ENCODE results near the gene EPHX1. TPM values are rescaled to one million over a fixed set of nuclear protein-coding genes. Genes with fewer than 3 reads are reported as not detected.
A peak's percentile ranks its signal among the peaks of the same experiment; 100 is the strongest.
"Not testable (repeated sequence)": the region's sequence is repeated elsewhere in the genome, so short reads cannot be mapped to it uniquely, and the experiment has no call there.

The EPHX1 gene
- 100 to 1,000 TPM in 1 of 4 donors, 10 to 100 TPM in 3; 59.0 to 136 (median 85.6) TPM for total RNA-seq

DNA sequence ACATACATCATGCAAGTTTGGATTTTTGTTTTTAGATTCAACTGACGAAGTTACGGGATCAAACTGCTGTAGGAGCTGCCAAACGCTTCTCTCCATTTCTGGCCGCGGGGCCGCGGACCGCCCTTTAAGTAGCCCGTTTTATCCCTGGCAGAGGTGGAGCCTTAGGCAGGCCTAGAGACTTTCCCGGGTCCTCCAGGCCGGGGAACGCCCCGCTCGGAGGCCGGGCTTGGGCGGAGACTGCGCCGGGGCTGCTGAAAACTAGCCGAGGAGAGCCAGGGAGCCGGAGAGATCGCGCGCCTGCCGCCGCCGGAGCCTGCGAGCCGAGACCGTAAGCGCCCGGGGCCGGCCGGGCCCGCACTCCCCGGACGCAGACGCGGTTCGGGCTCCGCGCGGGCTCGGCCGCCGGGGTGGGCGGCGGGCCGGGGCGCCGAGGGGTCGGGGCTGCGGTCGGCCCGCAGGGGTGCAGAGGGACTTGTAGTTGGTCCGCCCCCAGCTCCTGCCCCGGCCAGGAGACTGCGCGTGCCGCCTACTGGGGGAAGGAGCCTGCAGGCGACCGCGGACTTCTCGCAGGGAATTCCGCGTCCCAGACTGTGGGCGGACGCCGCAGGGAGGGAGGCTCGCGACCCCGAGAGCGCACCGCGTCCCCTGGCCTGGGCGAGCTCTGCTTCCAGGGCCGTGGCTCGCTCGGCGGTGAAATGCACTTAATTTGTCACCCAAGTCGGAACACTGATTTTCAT lies at the start of gene EPHX1:
TSS of gene EPHX1 (plus strand) at position 283 of the 737 bp plus-strand sequence. CDS start 18,606 bp downstream, outside the sequence.
- H3K36me3 ChIP-seq, result no peaks in the 10 kb centered on the region
- TF ChIP-seq POLR2AphosphoS5 (IDR thresholded peaks at IDR 0.05), result peak; percentile 69 to 88
- TF ChIP-seq, protein P1, sequence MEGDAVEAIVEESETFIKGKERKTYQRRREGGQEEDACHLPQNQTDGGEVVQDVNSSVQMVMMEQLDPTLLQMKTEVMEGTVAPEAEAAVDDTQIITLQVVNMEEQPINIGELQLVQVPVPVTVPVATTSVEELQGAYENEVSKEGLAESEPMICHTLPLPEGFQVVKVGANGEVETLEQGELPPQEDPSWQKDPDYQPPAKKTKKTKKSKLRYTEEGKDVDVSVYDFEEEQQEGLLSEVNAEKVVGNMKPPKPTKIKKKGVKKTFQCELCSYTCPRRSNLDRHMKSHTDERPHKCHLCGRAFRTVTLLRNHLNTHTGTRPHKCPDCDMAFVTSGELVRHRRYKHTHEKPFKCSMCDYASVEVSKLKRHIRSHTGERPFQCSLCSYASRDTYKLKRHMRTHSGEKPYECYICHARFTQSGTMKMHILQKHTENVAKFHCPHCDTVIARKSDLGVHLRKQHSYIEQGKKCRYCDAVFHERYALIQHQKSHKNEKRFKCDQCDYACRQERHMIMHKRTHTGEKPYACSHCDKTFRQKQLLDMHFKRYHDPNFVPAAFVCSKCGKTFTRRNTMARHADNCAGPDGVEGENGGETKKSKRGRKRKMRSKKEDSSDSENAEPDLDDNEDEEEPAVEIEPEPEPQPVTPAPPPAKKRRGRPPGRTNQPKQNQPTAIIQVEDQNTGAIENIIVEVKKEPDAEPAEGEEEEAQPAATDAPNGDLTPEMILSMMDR (IDR thresholded peaks at IDR 0.05), result peak; percentile 31 to 54 (median 50)
- no peak for TF ChIP-seq POLR2A (IDR thresholded peaks at IDR 0.05; ENCODE audit: low read depth)
- no peak for TF ChIP-seq EP300 (IDR thresholded peaks at IDR 0.05)
- H3K4me3 ChIP-seq, result peak within 1 kb of the TSS; percentile 69 to 90 (median 77)
- DNase-seq (ENCODE audit: extremely low spot score), result peak; percentile 96
- peak within 1 kb of the TSS; percentile 84 to 89 (median 86) for H3K27ac ChIP-seq (replicated peaks in 1 of 4)
- H3K27me3 ChIP-seq, result no peaks in the 10 kb centered on the region
- 2% methylated on average over 31 of the region's 80 CpGs for WGBS
- H3K9me3 ChIP-seq, result no peaks in the 10 kb centered on the region
- intact Hi-C loops (cut with DNase I), result loop anchor here (2.0 kb wide), 2 partner anchors 25 to 37 kb away; no protein-coding TSS in a partner anchor
- H3K4me1 ChIP-seq, result peaks cover 45 to 56% (median 50%) of the 10 kb centered on the region in 4 donors

DNA sequence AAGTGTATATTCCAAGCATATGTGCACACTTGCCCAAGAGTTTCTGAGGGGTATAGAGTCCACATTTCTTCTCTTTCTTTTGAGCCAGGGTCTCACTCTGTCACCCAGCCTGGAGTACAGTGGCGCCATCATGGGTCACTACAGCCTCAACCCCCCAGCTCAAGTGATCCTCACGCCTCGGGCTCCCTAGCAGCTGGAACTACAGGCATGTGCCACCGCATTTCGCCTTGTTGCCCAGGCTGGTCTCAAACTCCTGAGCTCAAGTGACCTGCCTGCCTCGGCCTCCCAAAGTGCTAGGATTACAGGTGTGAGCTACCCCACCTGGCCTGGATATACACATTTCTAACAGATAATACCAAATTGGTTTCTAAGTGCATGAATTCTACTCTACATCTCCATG lies 49.4 kb upstream of the EPHX1 start:
- intact Hi-C loops (cut with DNase I), result no loop called here
- no peak overlapping the region for H3K4me3 ChIP-seq
- no peaks in the 10 kb centered on the region for H3K36me3 ChIP-seq
- no peaks in the 10 kb centered on the region for H3K27me3 ChIP-seq
- no peak for DNase-seq (ENCODE audit: extremely low spot score)
- no peaks in the 10 kb centered on the region for H3K9me3 ChIP-seq
- peaks cover 29 to 36% (median 30%) of the 10 kb centered on the region in 4 donors for H3K4me1 ChIP-seq
- no peak overlapping the region for H3K27ac ChIP-seq (replicated peaks in 1 of 4)
- 97% methylated on average over 6 of the region's 6 CpGs for WGBS
- TF ChIP-seq EP300 (IDR thresholded peaks at IDR 0.05) (no peak), POLR2AphosphoS5 (IDR thresholded peaks at IDR 0.05) (no peak), POLR2A (IDR thresholded peaks at IDR 0.05; ENCODE audit: low read depth) (no peak)
- TF ChIP-seq, protein P1 (IDR thresholded peaks at IDR 0.05), result no peak

- DNase-seq (ENCODE audit: extremely low spot score); H3K9me3 ChIP-seq; H3K27ac ChIP-seq (replicated peaks in 1 of 4); H3K4me3 ChIP-seq; H3K36me3 ChIP-seq; intact Hi-C loops (cut with DNase I); H3K27me3 ChIP-seq: not testable (repeated sequence)
- peaks cover 29 to 32% (median 31%) of the 10 kb centered on the region in 4 donors for H3K4me1 ChIP-seq
- WGBS, result 93% methylated on average over 6 of the region's 6 CpGs
Observed at GRCh38 chr1:225761395-225761794, 48.5 kb upstream of the EPHX1 start.

DNA sequence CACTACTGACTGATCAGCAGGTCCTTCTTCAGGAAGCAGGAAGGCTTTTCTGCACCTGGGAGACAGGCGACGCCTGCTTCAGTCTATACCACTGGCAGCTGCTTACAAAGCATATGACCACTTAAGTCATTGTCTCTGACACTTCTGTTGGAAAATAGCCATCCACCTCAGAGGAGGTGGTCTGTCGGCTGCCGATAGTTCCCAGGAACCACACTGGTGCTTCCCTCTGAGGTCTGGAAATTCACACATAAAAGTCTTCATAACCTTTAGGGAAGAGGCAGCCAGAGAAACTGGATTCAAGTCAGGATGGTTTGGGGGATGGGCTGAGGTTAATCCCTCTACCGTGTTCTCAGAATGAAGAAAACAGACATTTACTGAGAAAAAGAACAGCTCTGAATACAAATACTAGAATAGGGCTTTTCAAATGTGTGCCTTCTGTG lies 47.9 kb upstream of the EPHX1 start:
- H3K9me3 ChIP-seq, result no peaks in the 10 kb centered on the region
- intact Hi-C loops (cut with DNase I), result no loop called here
- TF ChIP-seq POLR2AphosphoS5 (IDR thresholded peaks at IDR 0.05) (no peak), POLR2A (IDR thresholded peaks at IDR 0.05; ENCODE audit: low read depth) (no peak), EP300 (IDR thresholded peaks at IDR 0.05) (no peak)
- TF ChIP-seq, protein P1 (IDR thresholded peaks at IDR 0.05), result no peak
- no peaks in the 10 kb centered on the region for H3K27me3 ChIP-seq
- H3K4me3 ChIP-seq, result no peak overlapping the region
- WGBS, result 72% methylated on average over 5 of the region's 5 CpGs
- H3K27ac ChIP-seq (replicated peaks in 1 of 4), result peak overlapping the region in 1 of 4 donors; percentile 4
- no peak for DNase-seq (ENCODE audit: extremely low spot score)
- H3K4me1 ChIP-seq, result peaks cover 35 to 38% (median 37%) of the 10 kb centered on the region in 4 donors
- no peaks in the 10 kb centered on the region for H3K36me3 ChIP-seq

- 66% methylated on average over 5 of the region's 5 CpGs for WGBS
Observed at GRCh38 chr1:225762444-225762843, 47.5 kb upstream of the EPHX1 start.

More at GRCh38 chr1:225762444-225762843, 47.5 kb upstream of the EPHX1 start:
- Histone ChIP-seq H3K27me3 (no peaks in the 10 kb centered on the region), H3K9me3 (no peaks in the 10 kb centered on the region), H3K4me3 (no peak overlapping the region), H3K4me1 (peaks cover 39 to 42% (median 41%) of the 10 kb centered on the region in 4 donors), H3K36me3 (no peaks in the 10 kb centered on the region), H3K27ac (replicated peaks in 1 of 4) (peak overlapping the region in 1 of 4 donors; percentile 4)
- intact Hi-C loops (cut with DNase I), result no loop called here
- TF ChIP-seq POLR2AphosphoS5 (IDR thresholded peaks at IDR 0.05), result no peak
- no peak for TF ChIP-seq EP300 (IDR thresholded peaks at IDR 0.05)
- no peak for TF ChIP-seq POLR2A (IDR thresholded peaks at IDR 0.05; ENCODE audit: low read depth)
- TF ChIP-seq, protein P1 (IDR thresholded peaks at IDR 0.05), result no peak
- DNase-seq (ENCODE audit: extremely low spot score), result no peak
